Activated CD4-positive, alpha-beta T cell treated with anti-CD3 and anti-CD28 coated beads, Interleukin-2, amount 50 U/mL, for 1 hour (primary cell): ENCODE results near the gene MYOZ2.
"Not testable (repeated sequence)": the region's sequence is repeated elsewhere in the genome, so short reads cannot be mapped to it uniquely, and the experiment has no call there.

Source experiments
- DNase-seq: peaks from one replicate; pipeline ENCODE4 v3.0.0-alpha.2; 2020

Gene MYOZ2

DNA sequence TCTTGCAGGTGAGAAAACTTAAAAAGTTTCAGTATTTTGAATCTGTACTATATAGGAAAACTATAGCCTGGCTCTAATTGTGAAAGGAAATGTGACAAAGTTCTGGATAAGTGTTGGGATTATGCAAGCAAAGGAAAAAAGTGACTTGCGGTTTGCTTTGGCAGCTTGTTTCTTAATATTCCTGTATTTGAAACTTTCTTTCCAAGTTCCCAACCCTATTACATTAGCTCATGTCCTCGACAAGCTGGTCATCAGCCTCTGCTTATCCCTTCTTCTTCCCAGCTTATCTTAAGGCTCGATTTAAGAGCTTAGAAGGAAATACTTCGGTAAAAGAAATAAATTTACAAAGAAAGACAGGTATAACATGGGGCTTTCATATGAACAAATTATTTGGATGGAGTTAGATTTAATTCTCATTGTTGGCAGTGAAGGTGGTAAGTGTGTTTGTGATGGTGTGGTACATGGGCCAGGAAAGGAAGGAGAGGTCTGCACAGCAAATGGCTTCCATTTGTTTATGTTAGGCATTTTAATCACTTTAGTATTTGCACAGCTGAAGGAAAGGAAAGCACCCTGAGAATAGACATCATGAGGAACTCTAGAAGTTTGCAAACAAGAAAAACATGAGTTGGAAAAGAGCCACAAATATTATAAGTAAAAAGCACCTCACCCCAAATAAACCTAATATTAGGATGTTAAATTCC, 5.1 kb upstream of the MYOZ2 start:
- DNase-seq: no peak

DNA sequence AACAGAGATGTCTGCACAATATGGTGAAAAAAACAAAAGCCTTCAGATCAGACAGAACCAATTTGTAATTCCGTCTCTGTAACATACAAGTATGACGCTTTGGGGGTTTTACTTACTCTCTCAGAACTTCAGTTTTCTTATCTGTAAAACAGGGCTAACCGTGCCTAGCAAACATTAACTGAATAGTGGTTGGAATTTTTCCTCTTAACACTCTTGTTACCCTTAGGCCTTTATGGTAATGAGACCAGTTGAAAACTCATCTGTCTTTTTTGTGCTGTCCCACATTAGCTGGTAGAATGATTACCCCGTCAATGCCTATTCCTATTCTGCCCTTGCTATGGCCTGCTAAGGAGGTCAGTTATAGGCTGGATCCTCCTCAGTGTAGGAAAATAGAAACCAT, 4.5 kb upstream of the MYOZ2 start:
- DNase-seq: no peak

GRCh38 chr4:119132306-119132705, 3.3 kb upstream of the MYOZ2 start:
- no peak for DNase-seq

GRCh38 chr4:119136546-119136945, 914 bp downstream of the MYOZ2 start:
- DNase-seq: no peak

- DNase-seq: no peak
Observed at GRCh38 chr4:119138046-119138445, 2.4 kb downstream of the MYOZ2 start.

- no peak for DNase-seq
Observed at GRCh38 chr4:119139311-119139710, 3.7 kb downstream of the MYOZ2 start.

DNA sequence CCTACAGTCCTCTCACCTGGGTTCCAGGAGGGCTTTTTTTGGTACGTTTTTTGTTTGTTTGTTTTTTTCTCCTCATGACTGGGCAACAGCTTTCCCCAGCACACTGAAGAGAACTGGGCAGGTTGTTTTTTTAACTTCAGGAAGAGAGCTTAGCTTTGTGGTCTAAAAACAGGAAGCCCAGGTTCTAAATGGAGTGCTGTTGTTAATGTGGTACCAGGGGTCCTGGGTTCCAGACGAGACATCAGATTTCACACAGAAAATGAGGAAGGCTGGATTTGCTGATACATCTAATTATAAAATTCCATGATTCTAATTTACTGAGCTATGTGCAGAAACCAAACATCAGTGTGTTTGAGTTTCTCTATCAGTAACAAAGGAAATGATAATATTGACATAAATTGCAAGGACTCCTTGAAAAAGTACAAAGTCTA, 4.2 kb downstream of the MYOZ2 start:
- DNase-seq: no peak

DNA sequence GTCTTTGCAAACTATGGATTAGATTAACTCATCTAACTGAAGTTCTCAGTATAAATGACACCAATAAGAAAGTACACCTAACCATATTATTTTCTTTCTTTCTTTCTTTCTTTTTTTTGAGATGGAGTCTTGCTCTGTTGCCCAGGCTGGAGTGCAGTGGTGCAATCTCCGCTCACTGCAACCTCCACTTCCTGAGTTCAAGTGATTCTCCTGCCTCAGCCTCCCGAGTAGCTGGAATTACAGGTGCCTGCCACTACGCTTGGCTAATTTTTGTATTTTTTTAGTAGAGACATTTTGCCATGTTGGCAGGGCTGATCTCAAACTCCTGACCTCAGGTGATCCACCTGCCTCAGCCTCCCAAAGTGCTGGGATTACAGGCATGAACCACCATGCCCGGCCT, 5.7 kb downstream of the MYOZ2 start:
- DNase-seq: not testable (repeated sequence)

- no peak for DNase-seq
Observed at GRCh38 chr4:119142833-119143232, 7.2 kb downstream of the MYOZ2 start.

DNA sequence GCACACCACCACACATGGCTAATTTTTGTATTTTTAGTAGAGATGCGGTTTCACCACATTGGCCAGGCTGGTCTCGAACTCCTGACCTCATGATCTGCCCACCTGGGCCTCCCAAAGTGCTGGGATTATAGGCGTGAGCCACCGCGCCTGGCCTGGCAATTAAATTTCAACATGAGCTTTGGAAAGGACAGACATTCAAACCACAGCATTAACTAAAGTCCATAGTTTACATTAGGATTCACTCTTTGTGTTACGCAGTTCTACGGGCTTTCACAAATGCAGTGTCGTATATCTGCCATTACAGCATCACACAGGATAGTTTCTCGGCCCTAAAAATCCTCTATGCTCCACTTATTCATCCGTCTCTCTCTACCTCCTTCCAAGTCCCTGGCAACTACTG, 7.7 kb downstream of the MYOZ2 start:
- DNase-seq: not testable (repeated sequence)

DNA sequence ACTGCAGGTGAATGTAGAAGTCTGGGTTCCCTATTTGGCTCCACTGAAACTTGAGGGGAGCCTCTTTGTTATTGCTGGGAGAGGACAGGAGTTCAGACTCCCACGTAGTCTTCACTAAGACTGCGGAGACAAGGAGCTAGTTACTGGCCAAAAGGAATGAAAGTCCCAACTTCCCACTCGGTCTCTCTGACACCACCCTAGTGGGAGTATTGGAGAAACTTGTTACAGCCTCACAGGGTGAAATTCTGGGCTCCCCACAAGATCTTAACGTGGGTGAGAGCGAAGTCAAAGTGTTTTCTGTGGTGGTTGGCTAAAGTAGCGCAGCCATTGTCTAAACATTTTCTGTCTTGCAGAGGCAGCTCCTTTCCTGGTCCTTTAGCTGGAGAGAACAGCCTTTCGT, 13.5 kb downstream of the MYOZ2 start:
- no peak for DNase-seq

DNA sequence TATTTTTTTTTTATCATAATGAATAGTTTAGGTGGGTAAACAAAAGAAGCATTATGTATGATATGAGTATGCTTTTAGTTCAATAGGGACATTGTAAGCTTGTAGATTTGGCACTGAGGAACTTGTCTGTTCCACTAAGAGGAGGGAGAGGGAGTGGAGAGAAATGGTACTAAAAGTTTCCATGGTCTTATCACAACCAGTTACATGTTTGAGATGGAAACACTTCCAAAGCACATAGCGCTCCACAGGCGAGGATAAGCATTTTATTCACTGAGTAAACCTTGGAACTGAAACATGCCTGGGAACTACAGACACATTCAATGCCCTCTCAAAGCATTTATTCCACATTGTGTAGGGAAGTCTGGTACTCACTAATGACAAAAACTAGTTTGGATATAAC, 15.5 kb downstream of the MYOZ2 start:
- no peak for DNase-seq

- no peak for DNase-seq
Observed at GRCh38 chr4:119152741-119153140, 17.1 kb downstream of the MYOZ2 start.

GRCh38 chr4:119162174-119162573, 26.5 kb downstream of the MYOZ2 start:
- DNase-seq: no peak

GRCh38 chr4:119165767-119166166, 30.1 kb downstream of the MYOZ2 start:
- DNase-seq: no peak

- DNase-seq: no peak
Observed at GRCh38 chr4:119170195-119170594, 34.6 kb downstream of the MYOZ2 start.

GRCh38 chr4:119172223-119172622, 36.6 kb downstream of the MYOZ2 start:
- no peak for DNase-seq

GRCh38 chr4:119173729-119174361, 38.2 kb downstream of the MYOZ2 start:
- not testable (repeated sequence) for DNase-seq

- no peak for DNase-seq
Observed at GRCh38 chr4:119179011-119179410, 43.4 kb downstream of the MYOZ2 start.

DNA sequence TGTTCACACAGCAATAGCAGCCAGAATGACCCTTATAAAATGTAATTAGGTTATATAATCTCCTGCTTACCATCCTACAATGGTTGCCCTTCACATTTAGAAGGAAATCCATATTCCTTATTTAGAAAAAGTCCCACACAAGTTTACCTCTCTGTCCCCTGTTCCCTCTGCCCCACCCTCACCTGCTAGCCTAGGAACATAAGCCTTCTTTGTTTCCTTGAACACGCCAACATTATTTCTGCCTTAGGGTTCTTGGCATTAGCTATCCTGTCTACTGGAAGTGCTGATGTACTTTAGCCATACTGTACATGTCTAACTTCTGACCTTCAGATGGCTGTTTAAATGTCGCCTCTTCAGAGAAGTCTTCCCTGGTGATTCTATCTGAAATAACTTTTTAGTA, 48.5 kb downstream of the MYOZ2 start:
- DNase-seq: no peak

- no peak for DNase-seq
Observed at GRCh38 chr4:119189638-119190037, 54.0 kb downstream of the MYOZ2 start.

GRCh38 chr4:119190354-119190753, 54.7 kb downstream of the MYOZ2 start:
- DNase-seq: no peak

DNA sequence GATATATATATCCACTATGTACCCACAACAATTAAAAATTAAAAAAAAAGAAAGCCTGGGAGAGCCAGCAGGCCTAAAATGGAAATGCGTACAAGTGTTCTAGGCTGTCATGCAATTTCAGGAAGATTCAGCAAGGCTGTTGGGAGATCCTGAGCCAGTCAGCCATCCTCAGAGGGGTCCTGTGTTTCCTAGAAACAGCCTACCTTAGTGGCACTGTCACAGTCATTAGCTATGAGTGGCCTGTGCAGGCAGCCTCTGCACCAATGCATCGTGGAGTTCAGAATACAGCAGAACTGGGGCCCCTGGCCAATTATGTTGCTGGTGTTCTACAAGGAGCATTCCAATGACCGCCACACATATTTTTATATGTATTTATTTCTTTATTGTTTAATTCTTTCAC, 55.9 kb downstream of the MYOZ2 start:
- no peak for DNase-seq

DNA sequence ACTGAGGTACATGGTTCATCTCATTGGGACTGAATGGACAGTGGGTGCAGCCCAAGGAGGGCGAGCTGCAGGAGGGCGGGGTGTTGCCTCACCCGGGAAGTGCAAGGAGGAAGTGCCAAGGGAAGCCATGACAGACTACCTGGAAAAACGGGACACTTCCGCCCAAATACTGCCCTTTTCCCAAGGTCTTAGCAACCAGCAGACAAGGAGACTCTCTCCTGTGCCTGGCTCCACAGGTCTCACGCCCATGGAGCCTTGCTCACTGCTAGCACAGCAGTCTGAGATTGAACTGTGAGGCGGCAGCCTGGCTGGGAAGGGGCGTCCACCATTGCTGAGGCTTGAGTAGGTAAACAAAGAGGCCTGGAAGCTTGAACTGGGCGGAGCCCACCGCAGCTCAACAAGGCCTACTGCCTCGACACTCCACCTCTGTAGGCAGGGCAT, 62.2 kb downstream of the MYOZ2 start:
- DNase-seq: no peak

GRCh38 chr4:119204916-119205315, 69.3 kb downstream of the MYOZ2 start:
- no peak for DNase-seq
